ENCODE results near the gene GLE1.

Gene GLE1

GRCh38 chr9:128552744-128553440 lies 48.4 kb downstream of the GLE1 start:
- H3K4me1 ChIP-seq (ENCODE audit: control insufficient read depth, insufficient read depth, low read length), result peaks cover 69% of the 10 kb centered on the region
- DNase-seq (ENCODE audit: low read depth), result peak; percentile 64

GRCh38 chr9:128553728-128554127 lies 49.2 kb downstream of the GLE1 start:
- H3K4me1 ChIP-seq (ENCODE audit: control insufficient read depth, insufficient read depth, low read length), result peaks cover 77% of the 10 kb centered on the region
- H3K27me3 ChIP-seq (replicated peaks; ENCODE audit: control insufficient read depth, insufficient read depth, low read length), result no peaks in the 10 kb centered on the region
- DNase-seq (ENCODE audit: low read depth), result peak; percentile 91
- peak overlapping the region; percentile 94 for H3K9ac ChIP-seq (ENCODE audit: low read length)
- H3K36me3 ChIP-seq (ENCODE audit: control insufficient read depth, insufficient read depth, low read length, severe bottlenecking), result peaks cover 4% of the 10 kb centered on the region
- H3K9me3 ChIP-seq (ENCODE audit: control insufficient read depth, low read length), result no peaks in the 10 kb centered on the region
- peak overlapping the region; percentile 96 for H3K4me3 ChIP-seq (ENCODE audit: low read length)

More at GRCh38 chr9:128552744-128553440, 48.4 kb downstream of the GLE1 start:
- no peaks in the 10 kb centered on the region for H3K9me3 ChIP-seq (ENCODE audit: control insufficient read depth, low read length)
- peaks cover 4% of the 10 kb centered on the region for H3K36me3 ChIP-seq (ENCODE audit: control insufficient read depth, insufficient read depth, low read length, severe bottlenecking)
- no peaks in the 10 kb centered on the region for H3K27me3 ChIP-seq (replicated peaks; ENCODE audit: control insufficient read depth, insufficient read depth, low read length)
- peak overlapping the region; percentile 96 for H3K4me3 ChIP-seq (ENCODE audit: low read length)
- H3K9ac ChIP-seq (ENCODE audit: low read length), result peak overlapping the region; percentile 94

- Histone ChIP-seq H3K4me3 (ENCODE audit: low read length) (peak overlapping the region; percentile 96), H3K4me1 (ENCODE audit: control insufficient read depth, insufficient read depth, low read length) (peaks cover 77% of the 10 kb centered on the region)
These were observed 49.8 kb downstream of the GLE1 start for GRCh38 chr9:128554155-128554862.

GRCh38 chr9:128555180-128555721 lies 50.7 kb downstream of the GLE1 start:
- H3K9me3 ChIP-seq (ENCODE audit: control insufficient read depth, low read length), result no peaks in the 10 kb centered on the region
- peak overlapping the region; percentile 96 for H3K4me3 ChIP-seq (ENCODE audit: low read length)
- peaks cover 4% of the 10 kb centered on the region for H3K36me3 ChIP-seq (ENCODE audit: control insufficient read depth, insufficient read depth, low read length, severe bottlenecking)
- no peaks in the 10 kb centered on the region for H3K27me3 ChIP-seq (replicated peaks; ENCODE audit: control insufficient read depth, insufficient read depth, low read length)
- DNase-seq (ENCODE audit: low read depth), result peak; percentile 71
- H3K9ac ChIP-seq (ENCODE audit: low read length), result peak overlapping the region; percentile 63
- peaks cover 71% of the 10 kb centered on the region for H3K4me1 ChIP-seq (ENCODE audit: control insufficient read depth, insufficient read depth, low read length)

More at GRCh38 chr9:128554155-128554862, 49.8 kb downstream of the GLE1 start:
- peak overlapping the region; percentile 94 for H3K9ac ChIP-seq (ENCODE audit: low read length)
- peak; percentile 95 for DNase-seq (ENCODE audit: low read depth)
- no peaks in the 10 kb centered on the region for H3K9me3 ChIP-seq (ENCODE audit: control insufficient read depth, low read length)
- no peaks in the 10 kb centered on the region for H3K27me3 ChIP-seq (replicated peaks; ENCODE audit: control insufficient read depth, insufficient read depth, low read length)
- H3K36me3 ChIP-seq (ENCODE audit: control insufficient read depth, insufficient read depth, low read length, severe bottlenecking), result peaks cover 4% of the 10 kb centered on the region

- Histone ChIP-seq H3K36me3 (ENCODE audit: control insufficient read depth, insufficient read depth, low read length, severe bottlenecking) (peaks cover 4% of the 10 kb centered on the region), H3K4me3 (ENCODE audit: low read length) (peak overlapping the region; percentile 6), H3K9me3 (ENCODE audit: control insufficient read depth, low read length) (no peaks in the 10 kb centered on the region), H3K4me1 (ENCODE audit: control insufficient read depth, insufficient read depth, low read length) (peaks cover 60% of the 10 kb centered on the region), H3K9ac (ENCODE audit: low read length) (no peak overlapping the region), H3K27me3 (replicated peaks; ENCODE audit: control insufficient read depth, insufficient read depth, low read length) (no peaks in the 10 kb centered on the region)
- no peak for DNase-seq (ENCODE audit: low read depth)
These were observed 51.8 kb downstream of the GLE1 start for GRCh38 chr9:128556276-128556675.

GRCh38 chr9:128556926-128557634 lies 52.6 kb downstream of the GLE1 start:
- peak overlapping the region; percentile 6 for H3K4me3 ChIP-seq (ENCODE audit: low read length)
- H3K36me3 ChIP-seq (ENCODE audit: control insufficient read depth, insufficient read depth, low read length, severe bottlenecking), result peaks cover 4% of the 10 kb centered on the region
- no peaks in the 10 kb centered on the region for H3K27me3 ChIP-seq (replicated peaks; ENCODE audit: control insufficient read depth, insufficient read depth, low read length)
- DNase-seq (ENCODE audit: low read depth), result no peak
- H3K4me1 ChIP-seq (ENCODE audit: control insufficient read depth, insufficient read depth, low read length), result peaks cover 54% of the 10 kb centered on the region
- H3K9ac ChIP-seq (ENCODE audit: low read length), result no peak overlapping the region
- H3K9me3 ChIP-seq (ENCODE audit: control insufficient read depth, low read length), result no peaks in the 10 kb centered on the region

- H3K27me3 ChIP-seq (replicated peaks; ENCODE audit: control insufficient read depth, insufficient read depth, low read length), result no peaks in the 10 kb centered on the region
- peaks cover 54% of the 10 kb centered on the region for H3K4me1 ChIP-seq (ENCODE audit: control insufficient read depth, insufficient read depth, low read length)
- peaks cover 17% of the 10 kb centered on the region for H3K36me3 ChIP-seq (ENCODE audit: control insufficient read depth, insufficient read depth, low read length, severe bottlenecking)
- peak overlapping the region; percentile 31 for H3K9ac ChIP-seq (ENCODE audit: low read length)
- no peaks in the 10 kb centered on the region for H3K9me3 ChIP-seq (ENCODE audit: control insufficient read depth, low read length)
- DNase-seq (ENCODE audit: low read depth), result peak; percentile 86
- peak overlapping the region; percentile 48 for H3K4me3 ChIP-seq (ENCODE audit: low read length)
These were observed 54.2 kb downstream of the GLE1 start for GRCh38 chr9:128558431-128559310.

- H3K9ac ChIP-seq (ENCODE audit: low read length), result no peak overlapping the region
- no peak for DNase-seq (ENCODE audit: low read depth)
- H3K27me3 ChIP-seq (replicated peaks; ENCODE audit: control insufficient read depth, insufficient read depth, low read length), result no peaks in the 10 kb centered on the region
- no peaks in the 10 kb centered on the region for H3K9me3 ChIP-seq (ENCODE audit: control insufficient read depth, low read length)
- H3K36me3 ChIP-seq (ENCODE audit: control insufficient read depth, insufficient read depth, low read length, severe bottlenecking), result peaks cover 64% of the 10 kb centered on the region
- H3K4me3 ChIP-seq (ENCODE audit: low read length), result no peak overlapping the region
- no peaks in the 10 kb centered on the region for H3K4me1 ChIP-seq (ENCODE audit: control insufficient read depth, insufficient read depth, low read length)
These were observed 61.1 kb downstream of the GLE1 start for GRCh38 chr9:128565578-128565977.

- H3K9me3 ChIP-seq (ENCODE audit: control insufficient read depth, low read length), result no peaks in the 10 kb centered on the region
- no peaks in the 10 kb centered on the region for H3K27me3 ChIP-seq (replicated peaks; ENCODE audit: control insufficient read depth, insufficient read depth, low read length)
- H3K9ac ChIP-seq (ENCODE audit: low read length), result no peak overlapping the region
- no peak for DNase-seq (ENCODE audit: low read depth)
- no peaks in the 10 kb centered on the region for H3K4me1 ChIP-seq (ENCODE audit: control insufficient read depth, insufficient read depth, low read length)
- peaks cover 74% of the 10 kb centered on the region for H3K36me3 ChIP-seq (ENCODE audit: control insufficient read depth, insufficient read depth, low read length, severe bottlenecking)
- no peak overlapping the region for H3K4me3 ChIP-seq (ENCODE audit: low read length)
These were observed 64.1 kb downstream of the GLE1 start for GRCh38 chr9:128568470-128569078.

- H3K9me3 ChIP-seq (ENCODE audit: control insufficient read depth, low read length), result no peaks in the 10 kb centered on the region
- peak; percentile 74 for DNase-seq (ENCODE audit: low read depth)
- peaks cover 12% of the 10 kb centered on the region for H3K4me1 ChIP-seq (ENCODE audit: control insufficient read depth, insufficient read depth, low read length)
- no peaks in the 10 kb centered on the region for H3K27me3 ChIP-seq (replicated peaks; ENCODE audit: control insufficient read depth, insufficient read depth, low read length)
- H3K36me3 ChIP-seq (ENCODE audit: control insufficient read depth, insufficient read depth, low read length, severe bottlenecking), result peaks cover 90% of the 10 kb centered on the region
- H3K9ac ChIP-seq (ENCODE audit: low read length), result no peak overlapping the region
- H3K4me3 ChIP-seq (ENCODE audit: low read length), result no peak overlapping the region
These were observed 71.0 kb downstream of the GLE1 start for GRCh38 chr9:128575469-128575868.

Measured in adipocyte (in vitro differentiated cells).